LNCAP (cell line): ENCODE results near the gene DHRS7B.

Experiments used
- TF ChIP-seq, protein P1 (sequence below): fragments of 450-650 bp; IDR thresholded peaks from 2 replicates; pipeline ENCODE4 v1.5.1; 2017; ENCODE audit warnings: mild to moderate bottlenecking

Gene DHRS7B

GRCh38 chr17:21202512-21202911, 75.7 kb downstream of the DHRS7B start:
- TF ChIP-seq, protein P1, sequence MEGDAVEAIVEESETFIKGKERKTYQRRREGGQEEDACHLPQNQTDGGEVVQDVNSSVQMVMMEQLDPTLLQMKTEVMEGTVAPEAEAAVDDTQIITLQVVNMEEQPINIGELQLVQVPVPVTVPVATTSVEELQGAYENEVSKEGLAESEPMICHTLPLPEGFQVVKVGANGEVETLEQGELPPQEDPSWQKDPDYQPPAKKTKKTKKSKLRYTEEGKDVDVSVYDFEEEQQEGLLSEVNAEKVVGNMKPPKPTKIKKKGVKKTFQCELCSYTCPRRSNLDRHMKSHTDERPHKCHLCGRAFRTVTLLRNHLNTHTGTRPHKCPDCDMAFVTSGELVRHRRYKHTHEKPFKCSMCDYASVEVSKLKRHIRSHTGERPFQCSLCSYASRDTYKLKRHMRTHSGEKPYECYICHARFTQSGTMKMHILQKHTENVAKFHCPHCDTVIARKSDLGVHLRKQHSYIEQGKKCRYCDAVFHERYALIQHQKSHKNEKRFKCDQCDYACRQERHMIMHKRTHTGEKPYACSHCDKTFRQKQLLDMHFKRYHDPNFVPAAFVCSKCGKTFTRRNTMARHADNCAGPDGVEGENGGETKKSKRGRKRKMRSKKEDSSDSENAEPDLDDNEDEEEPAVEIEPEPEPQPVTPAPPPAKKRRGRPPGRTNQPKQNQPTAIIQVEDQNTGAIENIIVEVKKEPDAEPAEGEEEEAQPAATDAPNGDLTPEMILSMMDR: no peak

DNA sequence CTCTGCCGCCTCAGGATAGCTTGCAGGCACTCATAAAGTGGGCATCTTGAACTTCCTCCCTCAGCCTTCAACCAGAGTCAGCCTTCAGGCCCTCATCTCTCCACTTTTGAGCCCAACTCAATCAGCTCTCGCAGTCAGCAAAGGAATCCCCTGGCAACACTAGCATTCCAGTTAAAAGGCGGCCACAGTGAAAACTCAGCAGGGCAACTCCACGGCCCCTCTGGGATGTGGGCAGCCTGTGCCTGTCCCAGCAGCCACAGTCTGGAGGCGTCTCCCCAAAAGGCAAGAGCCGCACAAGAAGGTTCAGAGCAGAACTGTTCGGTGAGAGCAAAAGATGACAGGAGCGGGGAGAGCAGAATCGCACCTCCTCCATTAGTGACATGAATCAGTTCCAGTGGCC, 78.2 kb downstream of the DHRS7B start:
- TF ChIP-seq, protein P1: no peak

DNA sequence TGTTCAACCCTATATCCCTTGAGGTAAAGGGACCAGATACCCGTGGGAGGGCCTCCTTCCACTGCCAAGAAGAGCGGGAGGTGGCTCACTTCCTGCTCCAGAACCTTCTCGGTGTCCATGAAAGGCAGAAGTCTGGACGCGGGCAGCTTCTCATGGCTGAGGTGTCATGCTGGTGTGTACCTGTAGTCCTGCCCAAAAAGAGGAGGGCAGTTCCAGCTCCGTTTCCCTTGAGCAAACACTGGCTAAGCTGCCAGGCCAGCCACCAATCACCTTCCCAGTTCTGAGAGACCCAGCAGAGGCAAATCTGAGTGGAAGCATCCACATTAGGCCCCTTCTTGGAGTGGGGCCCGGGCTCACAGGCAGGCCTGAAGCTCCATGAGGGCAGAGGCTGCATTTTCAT, 81.6 kb downstream of the DHRS7B start:
- TF ChIP-seq, protein P1: no peak

DNA sequence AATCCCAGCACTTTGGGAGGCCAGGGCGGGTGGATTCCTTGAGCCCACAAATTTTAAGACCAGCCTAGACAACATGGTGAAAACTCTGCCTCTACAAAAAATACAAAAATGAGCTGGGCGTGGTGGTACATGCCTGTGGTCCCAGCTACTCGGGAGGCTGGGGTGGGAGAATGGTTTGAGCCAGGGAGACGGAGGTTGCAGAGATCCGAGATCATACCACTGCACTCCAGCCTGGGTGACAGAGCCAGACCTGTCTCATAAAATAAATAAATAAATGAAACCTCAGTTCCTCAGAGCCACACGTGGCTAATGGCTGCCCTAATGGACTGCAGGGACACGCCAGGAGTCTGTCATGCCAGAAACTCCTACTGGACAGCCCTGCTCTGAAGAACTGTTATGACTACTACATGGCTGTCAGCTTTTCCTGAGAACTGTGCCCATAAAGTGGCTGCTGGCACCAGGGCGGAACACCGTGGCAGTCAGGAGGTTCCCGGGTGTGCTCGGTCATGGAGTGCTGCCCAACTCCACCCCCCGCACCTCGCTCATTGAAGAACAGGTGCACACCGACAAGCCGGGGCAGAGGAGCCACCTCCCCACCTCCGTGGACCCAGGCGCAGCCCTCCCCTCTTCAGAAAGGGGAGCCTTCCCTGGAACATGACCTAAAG, 82.9 kb downstream of the DHRS7B start:
- TF ChIP-seq, protein P1: no peak

DNA sequence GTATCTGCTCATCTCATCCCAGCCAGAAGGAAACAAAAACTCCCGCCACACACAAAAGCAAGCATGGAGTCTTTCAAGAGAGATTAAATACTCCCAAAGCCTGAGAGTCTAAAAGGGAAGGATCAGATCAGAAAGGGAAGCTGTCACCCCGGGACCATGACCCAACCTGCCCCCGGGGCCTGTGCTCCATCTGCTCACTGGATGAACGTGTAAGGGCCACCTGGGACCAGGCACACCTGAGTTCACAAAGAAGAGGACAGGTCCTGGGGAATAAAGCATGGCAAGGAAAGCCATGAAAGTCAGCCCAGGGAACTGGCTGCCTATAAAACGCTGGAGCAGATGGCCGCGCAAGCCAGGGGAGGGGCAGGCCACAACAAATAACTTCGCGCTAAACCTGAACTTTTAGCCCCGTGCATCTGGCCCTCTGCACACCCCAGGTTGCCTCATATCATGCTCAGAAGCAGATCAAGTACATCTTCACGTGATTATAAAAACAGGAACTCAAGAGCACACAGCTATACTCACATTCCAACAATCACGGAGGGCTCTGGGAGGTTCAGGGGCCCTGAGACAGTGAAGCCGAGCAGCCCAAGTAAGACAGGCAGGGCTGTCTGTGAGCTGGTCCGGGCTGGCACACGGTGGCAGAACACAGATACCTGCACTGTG, 83.8 kb downstream of the DHRS7B start:
- TF ChIP-seq, protein P1: no peak

GRCh38 chr17:21211825-21212479, 85.2 kb downstream of the DHRS7B start:
- TF ChIP-seq, protein P1: no peak

DNA sequence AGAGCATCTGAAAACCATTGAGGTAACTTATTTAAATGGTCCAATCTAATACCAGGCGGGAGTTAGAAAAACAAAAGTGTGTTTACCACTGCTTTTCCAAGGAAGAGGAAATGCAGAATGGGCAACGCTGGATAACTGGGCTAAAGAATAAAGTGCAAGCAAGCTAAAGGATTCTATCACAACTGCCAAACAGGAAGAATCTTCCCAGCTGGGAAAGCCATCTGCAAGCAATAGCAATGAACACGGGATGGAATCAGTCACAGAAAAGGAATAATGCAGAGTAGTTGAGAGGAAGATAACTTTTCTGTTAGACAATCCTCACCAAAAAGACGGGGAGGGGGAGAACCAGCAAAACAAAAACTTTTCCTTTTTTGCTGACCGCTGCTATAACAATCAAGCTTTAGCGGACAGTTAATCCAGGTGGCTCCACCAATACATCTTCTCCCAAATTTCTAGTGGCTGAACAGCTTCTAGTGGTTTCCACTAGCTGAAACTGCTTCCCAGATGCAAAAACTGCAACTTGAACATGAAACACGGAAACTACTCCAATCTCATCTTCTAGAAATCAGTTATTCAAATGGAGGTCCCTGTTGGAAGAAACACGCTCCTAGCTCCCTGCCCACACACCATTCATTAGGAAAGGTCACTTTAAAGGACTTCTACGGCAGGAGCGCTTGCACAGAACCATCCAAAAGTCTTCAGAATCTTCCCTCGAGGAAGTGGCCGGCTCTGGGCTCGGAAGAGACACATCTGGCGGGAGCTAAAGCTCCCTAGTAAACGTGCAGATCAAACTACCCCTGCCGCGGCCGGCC, 86.3 kb downstream of the DHRS7B start:
- TF ChIP-seq, protein P1: no peak
